Stomach (tissue), 4 donors: ENCODE measurements around the gene AGMO.

Source experiments
- CTCF ChIP-seq, 7 experiments: fragments of 450-650 bp in 4 of 7; fragments of 200-600 bp in 3 of 7; sonication (generic) in 3 of 7; IDR thresholded peaks; one replicate each; pipeline ENCODE4 v1.5.1; 2016 to 2019; ENCODE audit warnings: antibody characterized with exemption in 7 of 7, control low read depth in 2 of 7, mild to moderate bottlenecking in 1 of 7
- EP300 ChIP-seq: sonication (generic); formaldehyde crosslinking; IDR thresholded peaks from one replicate; pipeline ENCODE4 v1.6.1; 2017; ENCODE audit warnings: antibody characterized with exemption
- POLR2A ChIP-seq, 4 donors: fragments of 450-650 bp; IDR thresholded peaks; one replicate each; pipeline ENCODE4 v1.6.1; 2016; ENCODE audit warnings: antibody characterized with exemption in 4 of 4, control low read depth in 2 of 4, mild to moderate bottlenecking in 1 of 4, moderate library complexity in 1 of 4
- POLR2AphosphoS5 ChIP-seq, 3 donors: sonication (generic); formaldehyde crosslinking; IDR thresholded peaks; one replicate each; pipeline ENCODE4 v1.6.1; 2016; ENCODE audit warnings: antibody characterized with exemption in 3 of 3

GRCh38 chr7:15279640-15280039 lies 282.2 kb downstream of the AGMO start:
- TF ChIP-seq CTCF (IDR thresholded peaks at IDR 0.05) (no peak), POLR2A (IDR thresholded peaks at IDR 0.05) (no peak), POLR2AphosphoS5 (IDR thresholded peaks at IDR 0.05) (no peak), EP300 (no peak)
